Panc1 (cell line): ENCODE data around the gene FHL2. TPM values are rescaled to one million over a fixed set of nuclear protein-coding genes. Genes with fewer than 3 reads are reported as not detected.
A peak's percentile ranks its signal among the peaks of the same experiment; 100 is the strongest.

Experiments
- ATAC-seq: fragments of 200-7000 bp; cut with Tn5 transposase; 2 replicates; pipeline ENCODE4 v1.9.1; 2020; ENCODE audit warnings: mild to moderate bottlenecking, moderate library complexity
- BruUV-seq: library from RNA; stranded (reverse); fragments of 400-500 nt; replicated peaks from 2 replicates; lab custom pipeline; 2021; lab: Mats Ljungman, UMichigan
- CTCF ChIA-PET: fragments of 300-600 bp; sonication (Branson Sonifier 250); formaldehyde crosslinking; loops from one replicate; lab custom pipeline; 2022; ENCODE audit warnings: antibody characterized with exemption; lab: Charles Lee
- POLR2A ChIA-PET: fragments of 300-600 bp; sonication (Branson Sonifier 250); formaldehyde crosslinking; loops from one replicate; lab custom pipeline; 2022; ENCODE audit warnings: antibody characterized with exemption; lab: Charles Lee
- DNase-seq: peaks from one replicate; pipeline ENCODE4 v3.0.0-alpha.2; 2010; ENCODE audit warnings: low read depth, low spot score
- H3K27ac ChIP-seq: 2 replicates; pipeline ENCODE4 v1.5.1; 2011; ENCODE audit warnings: mild to moderate bottlenecking, low read length, inconsistent platforms
- H3K27me3 ChIP-seq: fragments of 200-500 bp; sonication (Bioruptor generic); 2 replicates; pipeline ENCODE4 v1.6.0; 2014; ENCODE audit warnings: low read length, inconsistent platforms; ENCODE audit not compliant: control insufficient read depth, insufficient read depth
- H3K36me3 ChIP-seq: fragments of 200-500 bp; sonication (Bioruptor generic); 2 replicates; pipeline ENCODE4 v1.5.1; 2014; ENCODE audit warnings: inconsistent platforms, mild to moderate bottlenecking, low read length, moderate library complexity; ENCODE audit not compliant: control insufficient read depth, insufficient read depth
- H3K4me1 ChIP-seq: 2 replicates; pipeline ENCODE4 v1.5.1; 2011; ENCODE audit warnings: inconsistent platforms, mild to moderate bottlenecking, low read length, moderate library complexity; ENCODE audit not compliant: control insufficient read depth, insufficient read depth
- H3K4me3 ChIP-seq, 2 experiments: 2 replicates each; pipeline ENCODE4 v1.5.1; 2011 to 2012; ENCODE audit warnings: low read depth in 2 of 2, low read length in 2 of 2, mild to moderate bottlenecking in 2 of 2, inconsistent platforms in 1 of 2, moderate library complexity in 1 of 2
- H3K9me3 ChIP-seq: fragments of 200-500 bp; sonication (Bioruptor generic); 2 replicates; pipeline ENCODE4 v1.5.1; 2014; ENCODE audit warnings: low read depth, mild to moderate bottlenecking, inconsistent platforms, low read length, moderate library complexity; ENCODE audit not compliant: control insufficient read depth, insufficient read depth
- CTCF ChIP-seq: fragments of 450-650 bp; IDR thresholded peaks from 2 replicates; pipeline ENCODE4 v1.5.1; 2017; ENCODE audit warnings: mild to moderate bottlenecking
- POLR2AphosphoS5 ChIP-seq: IDR thresholded peaks from 2 replicates; pipeline ENCODE4 v1.6.1; 2012; ENCODE audit warnings: mild to moderate bottlenecking, low read depth, low read length, moderate library complexity
- REST ChIP-seq, 2 experiments: IDR thresholded peaks; 2 replicates each; pipeline ENCODE4 v1.6.1; 2011 to 2012; ENCODE audit warnings: low read depth in 2 of 2, control low read depth in 1 of 2, low read length in 1 of 2, mild to moderate bottlenecking in 1 of 2, moderate library complexity in 1 of 2; ENCODE audit not compliant: insufficient read depth in 1 of 2
- SIN3A ChIP-seq: IDR thresholded peaks from 2 replicates; pipeline ENCODE4 v1.6.1; 2012; ENCODE audit warnings: low read depth, mild to moderate bottlenecking, low read length, moderate library complexity, borderline replicate concordance; ENCODE audit not compliant: insufficient read depth
- TCF7L2 ChIP-seq: IDR thresholded peaks from 2 replicates; pipeline ENCODE4 v1.6.1; 2011; ENCODE audit warnings: mild to moderate bottlenecking, low read depth, low read length, inconsistent platforms
- in situ Hi-C: cut with HindIII; loops from 2 replicates; pipeline ENCODE4 v1.10.0; 2016; ENCODE audit warnings: low sequenced_read_pairs, low pct_unique_long_range_greater_than_20kb
- intact Hi-C: fragments of 100-400 bp; cut with micrococcal nuclease; formaldehyde crosslinking; loops from one replicate; pipeline ENCODE4 v1.10.0; 2022; ENCODE audit not compliant: unreplicated experiment
- total RNA-seq: library from RNA; stranded (reverse); gene quantifications from one replicate; pipeline ENCODE4 v1.2.1, GENCODE V29; 2021; ENCODE audit not compliant: unreplicated experiment

FHL2 gene
- total RNA-seq, 1 experiment from 2014 or later = 378 TPM

GRCh38 chr2:105361102-105361889 is 37.6 kb downstream of the FHL2 start:
- H3K36me3 ChIP-seq = peaks cover 45% of the 10 kb centered on the region
- no peak for ATAC-seq
- BruUV-seq = no TSS peak
- TF ChIP-seq POLR2AphosphoS5 = peak; percentile 28
- no peak for TF ChIP-seq SIN3A
- intact Hi-C loops (no loop called here), in situ Hi-C loops (no loop called here)
- no peak overlapping the region for H3K4me3 ChIP-seq
- ChIA-PET POLR2A (no interaction called here), CTCF (interaction anchor here (0.6 kb wide), 1 partner anchor 17 kb away, joined by 6 read pairs; no protein-coding TSS in a partner anchor)
- peaks cover 41% of the 10 kb centered on the region for H3K4me1 ChIP-seq
- H3K27ac ChIP-seq = peak overlapping the region; percentile 55
- DNase-seq = no peak
- no peaks in the 10 kb centered on the region for H3K27me3 ChIP-seq
- H3K9me3 ChIP-seq = no peaks in the 10 kb centered on the region

GRCh38 chr2:105358593-105358992 is 40.3 kb downstream of the FHL2 start:
- intact Hi-C loops (no loop called here), in situ Hi-C loops (no loop called here)
- TF ChIP-seq CTCF (no peak), TCF7L2 (no peak), SIN3A (no peak), POLR2AphosphoS5 (no peak), REST (IDR thresholded peaks at IDR 0.05; ENCODE audit: insufficient read depth in 1 of 2, low read depth in 2 of 2, low read length in 1 of 2) (no peak)
- no TSS peak for BruUV-seq
- H3K27ac ChIP-seq = peak overlapping the region; percentile 67
- DNase-seq (no peak), ATAC-seq (0 out of 2 replicates have a peak, but pooled peaks have one; percentile 20)
- no peaks in the 10 kb centered on the region for H3K9me3 ChIP-seq
- H3K36me3 ChIP-seq = peaks cover 35% of the 10 kb centered on the region
- H3K4me3 ChIP-seq = no peak overlapping the region
- peaks cover 29% of the 10 kb centered on the region for H3K4me1 ChIP-seq
- POLR2A ChIA-PET = no interaction called here
- H3K27me3 ChIP-seq = no peaks in the 10 kb centered on the region
- CTCF ChIA-PET = interaction anchor here (0.5 kb wide), 1 partner anchor 219 kb away, joined by 3 read pairs; no protein-coding TSS in a partner anchor

GRCh38 chr2:105357122-105357521 is 41.7 kb downstream of the FHL2 start:
- intact Hi-C loops (no loop called here), in situ Hi-C loops (no loop called here)
- BruUV-seq = no TSS peak
- CTCF ChIA-PET = interaction anchor here (0.9 to 1.2 kb wide), 2 partner anchors 12 to 242 kb away, joined by 3 to 6 read pairs; no protein-coding TSS in a partner anchor
- peaks cover 25% of the 10 kb centered on the region for H3K4me1 ChIP-seq
- no peak overlapping the region for H3K4me3 ChIP-seq
- no peaks in the 10 kb centered on the region for H3K27me3 ChIP-seq
- POLR2A ChIA-PET = no interaction called here
- H3K36me3 ChIP-seq = peaks cover 27% of the 10 kb centered on the region
- no peak for TF ChIP-seq CTCF
- no peak for TF ChIP-seq SIN3A
- TF ChIP-seq POLR2AphosphoS5 = no peak
- TF ChIP-seq TCF7L2 = no peak
- no peak for TF ChIP-seq REST (IDR thresholded peaks at IDR 0.05; ENCODE audit: insufficient read depth in 1 of 2, low read depth in 2 of 2, low read length in 1 of 2)
- no peak for ATAC-seq
- H3K27ac ChIP-seq = no peak overlapping the region
- DNase-seq = no peak
- H3K9me3 ChIP-seq = no peaks in the 10 kb centered on the region
